Effector CD8-positive, alpha-beta T cell (primary cell): Measurements from ENCODE around the gene TECPR2.
"Not testable (repeated sequence)": the region's sequence is repeated elsewhere in the genome, so short reads cannot be mapped to it uniquely, and the experiment has no call there.

ENCODE experiments used
- DNase-seq: peaks from one replicate; lab custom pipeline; 2025; lab: John Stamatoyannopoulos, UW

TECPR2 gene

DNA sequence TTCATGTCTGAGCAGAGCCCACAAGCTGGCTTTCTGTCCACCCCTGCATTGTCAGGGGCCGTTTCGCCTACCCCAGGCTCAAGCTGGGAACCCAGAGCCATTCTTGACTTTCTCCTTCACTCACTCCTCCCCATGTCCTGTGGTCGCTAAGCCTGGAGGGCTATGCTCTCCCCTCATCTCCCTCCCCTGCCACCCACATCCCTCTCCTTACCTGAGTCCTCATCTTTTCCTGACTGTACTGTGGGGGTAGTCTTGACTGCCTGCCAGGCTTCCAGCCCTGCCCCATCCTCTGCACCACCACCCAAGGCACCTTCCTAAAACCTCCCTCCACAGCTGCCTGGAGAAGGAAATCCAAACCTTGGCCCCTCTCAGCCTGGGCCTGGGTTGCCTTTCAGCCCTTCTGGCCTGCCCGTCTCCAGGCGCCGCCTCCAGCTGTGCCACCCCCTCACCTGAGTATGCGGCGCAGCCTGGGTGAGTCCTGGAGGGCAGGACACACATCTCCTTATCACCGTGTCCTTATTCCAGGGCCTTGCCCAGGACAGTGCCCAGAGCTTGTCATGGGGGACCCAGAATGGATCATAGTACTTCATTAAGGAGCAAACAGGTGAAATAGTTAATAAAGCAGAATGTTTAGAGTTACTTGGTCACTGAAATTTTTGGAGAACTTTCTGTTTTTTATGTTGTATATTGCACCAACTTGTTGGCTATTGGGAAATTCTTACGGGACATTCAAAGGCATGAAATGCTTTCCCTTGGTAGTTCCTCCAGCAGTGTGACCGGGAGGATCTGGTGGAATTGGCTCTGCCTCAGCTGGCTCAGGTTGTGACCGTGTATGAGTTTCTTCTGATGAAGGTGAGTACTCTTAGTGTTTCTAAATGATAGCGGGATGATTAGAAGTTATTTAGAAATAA lies 28.7 kb upstream of the TECPR2 start:
- no peak for DNase-seq

DNA sequence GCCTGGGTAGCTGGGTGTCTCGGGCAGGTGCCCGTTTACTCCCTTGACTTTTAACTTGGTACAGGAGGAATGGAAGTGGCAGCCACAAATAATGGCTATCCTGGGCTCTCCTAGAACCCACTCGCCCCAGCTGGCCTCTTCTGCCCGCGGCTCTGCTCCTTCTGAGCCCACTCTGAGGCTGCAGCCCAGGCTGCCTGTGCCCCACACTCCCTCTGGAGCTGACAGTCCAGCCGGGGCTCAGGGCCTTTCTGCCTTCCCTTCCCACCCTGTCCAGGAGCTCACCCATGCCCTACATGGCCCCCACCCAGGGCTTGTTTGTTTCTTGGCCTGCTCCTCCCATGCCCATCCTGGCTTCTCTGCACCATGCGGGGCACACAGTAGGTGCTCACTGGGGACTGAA lies 27.6 kb upstream of the TECPR2 start:
- no peak for DNase-seq

DNA sequence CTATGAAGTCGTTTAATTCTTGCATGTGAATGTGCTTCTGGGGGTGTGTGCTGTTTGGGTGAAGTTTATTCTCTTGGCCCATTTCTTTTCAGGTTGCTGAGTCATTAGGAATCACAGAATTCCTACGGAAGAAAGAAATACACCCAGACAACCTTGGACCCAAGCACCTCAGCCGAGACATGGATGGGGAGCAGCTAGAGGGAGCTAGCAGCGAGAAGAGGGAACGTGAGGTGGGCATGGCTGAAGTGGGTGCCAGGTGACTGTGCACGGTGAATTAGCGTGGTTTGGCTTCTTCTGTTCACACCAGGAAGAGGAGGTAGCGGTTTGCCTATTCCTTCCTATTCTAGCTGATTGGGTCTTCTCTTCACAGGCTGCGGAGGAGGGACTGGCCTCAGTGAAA lies 24.0 kb upstream of the TECPR2 start:
- DNase-seq = no peak

DNA sequence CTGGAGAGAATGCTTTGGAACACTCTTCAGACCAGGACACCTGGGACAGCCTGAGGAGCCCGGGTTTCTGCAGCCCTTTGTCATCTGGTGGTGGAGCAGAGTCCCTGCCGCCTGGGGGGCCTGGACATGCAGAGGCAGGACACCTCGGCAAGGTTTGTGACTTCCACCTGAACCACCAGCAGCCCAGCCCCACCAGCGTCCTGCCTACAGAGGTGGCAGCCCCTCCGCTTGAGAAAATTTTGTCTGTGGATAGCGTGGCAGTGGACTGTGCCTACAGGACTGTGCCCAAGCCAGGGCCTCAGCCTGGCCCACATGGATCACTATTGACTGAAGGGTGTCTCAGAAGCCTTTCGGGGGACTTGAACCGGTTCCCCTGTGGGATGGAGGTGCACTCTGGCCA lies 21.2 kb upstream of the TECPR2 start:
- no peak for DNase-seq

DNA sequence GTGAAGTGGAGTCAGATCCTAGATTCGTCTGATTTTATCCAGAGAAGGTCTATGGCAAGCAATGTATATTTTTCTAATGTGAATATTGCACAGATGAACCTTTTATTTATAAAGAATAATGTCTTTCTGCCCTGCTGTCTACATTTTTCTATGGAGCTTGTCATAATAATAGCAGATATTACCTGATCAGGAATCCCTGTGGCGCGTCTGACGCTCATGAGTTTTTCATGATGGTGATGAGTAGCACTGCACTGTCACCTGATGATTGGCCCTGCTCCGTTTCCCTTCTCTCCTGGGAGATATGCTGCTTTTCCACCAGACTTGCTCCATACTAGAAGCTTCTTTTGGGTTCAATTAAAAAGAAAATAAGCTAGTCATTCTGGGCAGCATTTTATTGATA lies 20.5 kb upstream of the TECPR2 start:
- DNase-seq = no peak

DNA sequence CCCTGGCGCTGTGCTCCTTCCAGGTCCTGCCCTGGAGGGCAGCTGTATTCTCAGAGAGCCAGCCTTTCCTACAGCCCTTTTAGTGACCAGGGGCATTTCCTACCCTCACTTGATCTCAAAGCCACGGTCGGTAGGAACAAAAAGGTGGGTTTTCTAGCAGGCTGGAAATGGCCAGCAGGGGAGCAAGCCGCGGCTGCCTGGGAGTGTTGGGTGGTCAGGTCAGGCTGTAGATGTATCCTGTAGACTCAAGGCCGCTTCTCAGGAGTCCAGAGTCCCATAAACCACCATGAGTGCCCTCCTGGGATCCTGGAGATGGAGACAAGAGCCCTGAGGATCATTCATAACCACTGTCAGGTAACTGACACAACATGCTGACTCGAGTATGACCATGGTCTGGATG lies 18.7 kb upstream of the TECPR2 start:
- no peak for DNase-seq

DNA sequence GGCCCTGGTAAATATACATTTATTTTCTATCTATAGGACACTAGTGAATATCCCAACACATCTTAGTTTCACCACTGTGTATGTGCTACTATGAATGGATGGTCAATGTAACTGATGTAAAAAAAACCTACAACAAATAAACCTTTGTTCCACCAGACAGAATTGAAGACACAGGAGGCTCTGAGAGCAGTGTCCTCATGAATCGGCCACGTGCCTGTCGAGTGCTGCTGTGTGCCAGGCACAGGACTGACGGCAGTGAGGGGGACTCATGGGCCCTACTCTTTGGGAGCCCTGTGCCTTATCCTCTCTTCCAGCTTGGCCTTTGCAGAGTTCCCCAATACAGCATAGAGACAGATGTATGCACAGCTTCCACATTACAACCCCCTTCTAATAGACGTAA lies 18.3 kb upstream of the TECPR2 start:
- no peak for DNase-seq

DNA sequence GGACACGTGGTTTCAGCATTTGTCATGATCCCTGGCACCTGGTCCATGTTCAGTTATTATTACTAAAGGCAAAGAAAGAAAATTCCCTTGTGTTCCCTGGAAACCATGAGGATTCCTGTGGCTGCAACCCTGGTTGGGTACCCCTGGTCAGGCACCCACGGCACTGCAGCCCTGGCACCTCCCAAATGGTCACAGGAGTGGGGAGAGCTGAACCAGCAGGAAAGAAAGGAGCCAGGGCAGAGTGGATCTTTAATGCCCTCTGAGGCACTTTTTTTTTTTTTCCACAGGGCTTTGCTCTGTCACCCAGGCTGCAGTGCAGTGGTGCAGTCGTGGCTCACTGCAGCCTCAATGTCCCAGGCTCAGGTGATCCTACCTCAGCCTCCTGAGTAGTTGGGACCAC lies 17.5 kb upstream of the TECPR2 start:
- DNase-seq = no peak

DNA sequence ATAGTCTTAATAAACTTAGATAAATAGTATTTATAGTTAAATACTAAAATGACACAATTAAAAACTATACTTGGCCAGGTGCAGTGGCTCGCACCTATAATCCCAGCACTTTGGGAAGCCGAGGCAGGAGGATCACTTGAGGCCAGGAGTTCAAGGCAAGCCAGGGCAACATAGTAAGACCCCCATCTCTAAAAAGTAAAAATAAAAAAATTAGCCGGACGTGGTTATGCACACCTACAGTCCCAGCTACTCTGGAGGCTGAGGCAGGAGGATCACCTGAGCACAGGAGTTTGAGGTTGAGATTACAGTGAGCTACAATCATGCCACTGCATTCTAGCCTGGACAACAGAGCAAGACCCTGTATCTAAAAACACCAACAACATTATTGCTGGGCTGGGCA lies 16.1 kb upstream of the TECPR2 start:
- DNase-seq = no peak

DNA sequence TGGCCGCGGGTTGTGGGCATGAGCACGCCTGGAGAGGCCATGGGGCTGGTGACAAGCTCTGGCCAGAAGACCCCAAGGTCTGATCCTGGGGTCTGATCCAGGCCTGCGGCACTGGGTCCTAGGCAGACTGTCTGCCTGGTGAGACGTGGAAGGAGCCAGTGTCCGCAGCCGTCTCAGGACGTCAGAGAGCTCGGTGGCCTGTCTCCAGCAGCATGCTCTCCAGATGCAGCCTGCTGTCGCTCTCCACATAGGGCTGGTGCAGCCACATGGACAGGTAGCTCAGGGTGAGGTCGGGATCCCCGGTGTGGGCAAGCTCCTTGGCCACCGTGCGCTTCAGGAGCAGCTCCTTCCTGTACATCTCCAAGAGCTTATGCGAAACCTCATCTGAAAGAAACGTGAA lies 14.4 kb upstream of the TECPR2 start:
- no peak for DNase-seq

DNA sequence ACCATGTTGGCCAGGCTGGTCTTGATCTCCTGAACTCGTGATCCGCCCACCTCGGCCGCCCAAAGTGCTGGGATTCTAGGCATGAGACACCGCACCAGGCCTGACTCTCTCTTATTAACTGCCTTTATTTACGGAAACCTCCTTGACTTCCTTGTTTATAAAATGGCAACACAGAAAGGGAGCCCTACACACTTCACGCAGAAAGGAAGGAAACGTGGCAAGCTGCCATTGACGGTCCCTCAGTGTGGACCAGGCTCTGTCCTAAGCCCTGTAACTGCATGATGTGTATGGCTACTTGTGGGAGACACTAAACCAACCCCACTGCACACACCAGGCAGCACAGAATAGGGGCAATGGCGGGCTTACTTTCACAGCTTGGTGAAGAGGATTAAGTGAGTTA lies 11.7 kb upstream of the TECPR2 start:
- DNase-seq = no peak

DNA sequence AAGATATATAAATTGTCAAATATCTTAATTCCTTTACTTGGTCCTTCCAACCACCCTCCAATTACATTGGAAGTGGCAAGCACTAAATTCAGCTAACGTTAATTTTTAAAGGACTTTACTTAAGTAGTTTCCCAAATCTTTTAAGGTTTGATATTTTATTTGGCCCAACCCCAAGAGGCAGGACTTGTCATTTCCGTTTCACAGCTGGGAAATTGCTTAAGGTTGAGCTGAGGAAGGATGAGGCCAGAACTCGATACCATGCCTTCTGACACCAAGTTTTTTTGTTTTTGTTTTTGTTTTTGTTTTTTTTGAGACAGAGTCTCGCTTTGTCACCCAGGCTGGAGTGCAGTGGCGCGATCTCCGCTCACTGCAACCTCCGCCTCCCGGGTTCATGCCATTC lies 11.1 kb upstream of the TECPR2 start:
- not testable (repeated sequence) for DNase-seq

DNA sequence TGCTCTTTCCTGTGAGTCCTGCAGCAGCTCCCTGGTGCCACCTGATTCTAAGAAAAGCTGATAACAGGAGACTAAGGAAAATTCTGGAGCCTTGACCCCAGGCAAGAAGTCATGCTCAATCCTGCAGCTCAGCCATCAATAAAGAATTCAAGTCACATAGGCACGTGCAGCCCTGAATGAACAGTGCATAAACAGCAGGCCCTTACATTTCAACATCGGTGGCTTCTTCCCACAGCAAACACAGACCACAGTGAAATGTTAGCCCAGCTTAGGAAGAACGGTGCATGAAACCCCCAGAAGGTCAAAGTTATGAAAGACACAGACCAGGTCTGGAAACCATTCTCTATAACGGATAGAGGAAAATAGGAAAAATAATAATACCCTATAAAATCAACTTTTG lies 10.5 kb upstream of the TECPR2 start:
- no peak for DNase-seq

DNA sequence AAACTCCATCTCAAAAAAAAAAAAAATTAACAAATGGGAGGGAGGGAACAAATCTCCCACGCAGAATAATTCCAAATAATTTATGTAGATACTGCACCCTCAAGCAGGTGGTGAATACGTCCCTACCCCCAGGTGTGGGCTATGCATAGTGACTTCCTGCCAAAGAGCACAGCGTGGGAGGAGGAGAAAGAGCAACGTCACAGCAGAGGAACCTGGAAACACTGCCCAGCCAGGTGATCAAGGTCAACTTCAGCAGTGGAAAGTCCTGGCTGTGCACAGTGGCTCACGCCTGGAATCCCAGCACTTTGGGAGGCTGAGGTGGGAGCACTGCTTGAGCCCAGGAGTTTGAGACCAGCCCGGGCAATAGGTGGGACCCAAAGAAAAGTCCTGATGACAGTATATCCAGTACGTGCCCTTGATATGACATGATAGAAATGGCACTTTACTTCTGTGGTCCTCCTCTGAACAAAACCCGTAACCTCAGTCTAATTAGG lies 9.6 kb upstream of the TECPR2 start:
- DNase-seq = no peak

DNA sequence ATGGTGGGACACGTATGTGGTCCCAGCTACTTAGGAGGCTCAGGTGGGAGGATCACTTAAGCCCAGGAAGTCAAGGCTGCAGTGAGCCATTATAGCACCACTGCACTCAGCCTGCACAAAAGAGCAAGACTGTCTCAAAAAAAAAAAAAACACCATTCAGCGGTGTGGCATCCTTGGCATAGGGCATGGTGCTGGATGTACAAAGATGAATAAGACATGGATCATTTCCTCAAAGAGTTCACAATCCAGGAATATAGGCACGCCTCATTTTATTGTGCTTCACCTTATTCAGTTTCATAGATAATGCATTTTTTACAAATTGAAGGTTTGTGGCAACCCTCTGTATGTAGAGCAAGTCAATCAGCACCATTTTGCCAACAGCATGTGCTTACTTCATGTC lies 6.5 kb upstream of the TECPR2 start:
- no peak for DNase-seq

DNA sequence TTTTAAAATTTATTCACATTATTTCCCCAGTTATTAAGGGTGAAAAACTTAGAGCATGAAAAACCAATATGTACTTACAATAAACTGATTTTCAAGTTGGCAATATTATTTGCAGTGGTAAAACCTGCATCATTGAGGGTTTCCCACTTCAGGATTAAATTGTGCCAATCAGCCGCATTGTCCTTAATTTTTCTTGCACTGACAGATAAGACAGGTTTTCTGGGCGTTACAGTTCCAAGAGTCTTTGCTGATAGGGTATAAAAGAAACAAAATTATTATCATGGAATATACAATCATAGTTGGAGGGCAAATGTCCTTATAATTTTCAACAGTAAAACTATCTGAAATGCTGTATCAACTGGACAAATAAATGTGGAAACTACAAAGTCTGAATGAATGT lies 3.4 kb upstream of the TECPR2 start:
- no peak for DNase-seq

DNA sequence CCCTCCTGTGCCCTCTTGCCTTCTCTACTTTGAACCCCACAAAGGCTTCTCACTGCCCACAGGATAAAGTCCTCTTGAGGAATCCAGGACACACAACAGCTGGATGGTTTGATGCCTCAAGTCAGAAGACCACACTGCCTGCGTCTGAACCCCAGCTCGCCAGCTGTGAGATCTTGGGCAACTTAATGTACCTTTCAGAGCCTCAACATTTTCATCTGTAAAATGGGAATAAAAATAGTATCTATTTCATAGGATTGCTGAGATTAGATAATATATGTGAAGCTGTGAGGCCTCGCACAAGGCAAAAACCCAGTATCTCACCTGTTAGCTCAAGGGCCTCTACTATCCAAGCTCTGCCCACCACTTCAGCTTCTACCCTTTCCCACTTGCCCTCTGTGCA lies 2.4 kb upstream of the TECPR2 start:
- no peak for DNase-seq

DNA sequence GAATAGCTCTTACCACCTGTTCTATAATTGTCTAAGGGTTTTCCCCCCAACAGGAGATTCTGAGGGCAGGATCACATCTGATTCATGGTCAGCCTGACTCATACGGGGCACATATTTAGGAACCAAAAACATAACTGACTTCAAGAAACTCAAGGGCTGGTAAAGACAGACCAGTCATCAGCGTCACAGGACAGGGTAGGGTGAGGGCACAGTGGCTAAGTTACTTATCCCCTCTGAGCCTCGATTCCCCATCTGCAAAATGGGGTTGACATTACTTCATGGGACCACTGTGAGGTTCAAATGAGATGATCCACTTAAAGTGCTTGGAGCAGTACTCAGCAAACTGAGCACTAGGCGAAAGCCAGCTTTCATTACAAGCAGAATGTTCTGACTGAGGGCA lies 657 bp upstream of the TECPR2 start:
- no peak for DNase-seq

DNA sequence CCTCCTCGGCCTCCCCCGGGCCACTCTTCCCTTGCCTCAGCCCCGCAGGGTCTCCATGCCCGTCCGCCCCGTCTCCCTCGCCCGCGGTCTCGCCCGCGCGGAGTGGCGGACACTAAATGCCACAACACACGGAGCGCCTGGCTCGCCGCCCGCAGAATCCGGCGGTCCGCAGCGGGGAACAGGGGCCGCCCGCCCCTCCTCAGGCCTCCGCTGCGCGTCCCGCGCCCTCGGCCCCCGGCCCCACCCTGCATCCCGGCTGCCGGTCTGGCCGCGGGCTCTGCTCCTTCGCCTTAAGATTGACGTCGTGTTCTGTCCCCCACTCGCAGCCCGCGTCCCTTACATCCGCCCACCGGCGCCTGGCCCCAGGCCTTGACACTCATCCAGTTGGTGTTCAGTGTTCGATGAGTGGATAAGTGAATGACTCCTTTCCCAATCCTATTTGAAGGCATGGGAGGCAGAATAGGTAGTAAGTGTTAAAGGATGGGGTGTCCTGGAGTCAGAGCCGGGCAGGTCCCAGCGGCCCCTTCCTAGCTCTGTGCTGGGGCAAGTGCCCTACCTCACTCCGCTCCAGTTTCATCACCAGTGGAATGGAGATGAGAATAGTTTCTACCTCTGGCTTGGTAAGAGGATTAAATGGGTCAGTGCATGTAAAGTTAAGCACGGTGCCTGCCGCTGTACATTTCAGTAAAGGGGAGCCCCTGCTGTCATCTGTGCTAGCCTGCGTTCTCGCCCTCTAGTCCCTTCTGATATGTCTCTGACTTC lies 622 bp downstream of the TECPR2 start:
- peak; percentile 13 for DNase-seq

DNA sequence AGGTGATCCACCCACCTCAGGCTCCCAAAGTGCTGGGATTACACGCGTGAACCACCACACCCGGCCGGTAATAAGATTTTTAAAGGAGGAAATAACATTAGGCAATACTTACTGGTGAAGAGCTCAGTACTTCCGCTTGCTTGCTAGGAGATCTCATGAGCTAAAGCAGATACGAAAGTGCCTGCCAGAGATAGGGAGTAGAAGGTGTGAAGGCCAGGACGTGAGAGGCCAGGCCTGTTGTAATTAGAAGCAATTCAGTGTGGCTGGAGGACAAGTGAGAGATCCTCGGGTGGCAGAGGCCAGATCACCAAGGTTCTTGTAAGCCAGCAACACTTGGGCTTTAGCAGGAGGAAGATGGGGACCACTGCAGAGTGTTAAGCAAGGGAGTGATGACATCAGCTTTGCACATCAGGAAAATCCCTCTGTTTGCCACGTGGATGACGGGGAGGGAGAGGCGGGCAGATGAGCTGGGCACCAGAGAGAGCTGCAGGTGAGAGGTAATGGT lies 7.6 kb downstream of the TECPR2 start:
- no peak for DNase-seq

DNA sequence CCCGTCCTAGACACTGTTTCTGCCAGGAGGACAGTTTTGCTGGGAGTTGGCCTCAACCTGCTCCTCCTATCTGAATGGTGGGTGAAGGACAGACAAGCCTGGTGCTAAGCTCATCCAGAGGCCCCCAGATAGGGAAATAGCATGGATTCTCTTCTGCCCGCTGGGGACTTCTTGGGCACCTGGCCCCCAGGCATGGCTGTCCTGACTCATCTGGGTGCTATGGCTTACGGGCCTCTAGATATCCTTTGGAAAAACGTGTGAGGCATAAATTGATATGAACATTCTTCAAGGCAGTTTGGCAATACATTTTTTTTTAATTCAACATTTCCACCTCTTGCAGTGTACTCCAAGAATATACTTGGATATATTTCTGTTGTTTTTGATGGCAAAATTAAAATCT lies 8.6 kb downstream of the TECPR2 start:
- DNase-seq = no peak

DNA sequence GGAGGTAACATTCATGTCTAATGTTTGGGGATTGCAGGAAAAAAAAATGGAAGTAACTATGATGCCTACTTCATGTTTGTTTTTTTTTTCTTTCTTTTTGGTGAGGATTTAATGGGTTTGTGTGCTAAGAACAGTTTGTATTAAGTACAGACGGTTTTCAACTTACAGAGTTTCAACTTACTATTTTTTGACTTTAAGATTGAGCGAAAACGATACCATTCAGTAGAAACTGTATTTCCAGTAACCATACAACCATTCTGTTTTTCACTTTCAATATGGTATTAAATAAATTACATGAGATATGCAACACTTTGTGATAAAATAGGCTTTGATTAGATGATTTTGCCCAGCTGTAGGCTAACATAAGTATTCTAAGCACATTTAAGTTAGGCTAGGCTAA lies 10.4 kb downstream of the TECPR2 start:
- DNase-seq = no peak

DNA sequence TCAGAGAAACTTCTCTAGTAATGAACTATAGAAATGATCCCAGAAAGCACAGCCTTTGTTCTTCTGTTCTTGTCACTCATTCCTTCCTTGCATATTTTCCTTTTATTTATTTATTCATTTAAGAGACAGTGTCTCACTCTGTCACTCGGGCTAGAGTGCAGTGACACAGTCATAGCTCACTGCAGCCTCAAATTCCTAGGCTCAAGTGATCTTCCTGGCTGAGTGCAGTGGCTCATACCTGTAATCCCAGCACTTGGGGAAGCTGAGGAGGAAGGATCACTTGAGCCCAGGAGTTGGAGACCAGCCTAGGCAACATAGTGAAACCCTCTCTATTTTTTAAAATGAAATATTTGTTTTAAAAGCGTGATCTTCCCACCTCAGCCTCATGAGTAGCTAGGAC lies 11.5 kb downstream of the TECPR2 start:
- DNase-seq = no peak
